Fibroblast of skin of right biceps (primary cell): ENCODE data around the gene PKIB.

Source experiments
- DNase-seq: peaks from one replicate; pipeline ENCODE4 v3.0.0-alpha.2; 2013

PKIB gene

GRCh38 chr6:122749451-122750050 is 139.3 kb downstream of the PKIB start:
- no peak for DNase-seq

GRCh38 chr6:122751326-122751725 is 141.1 kb downstream of the PKIB start:
- DNase-seq = no peak

- DNase-seq = no peak
Observed at GRCh38 chr6:122752459-122752858, 142.3 kb downstream of the PKIB start.

- no peak for DNase-seq
Observed at GRCh38 chr6:122753000-122753687, 142.9 kb downstream of the PKIB start.

GRCh38 chr6:122753688-122754056 is 143.5 kb downstream of the PKIB start:
- no peak for DNase-seq

GRCh38 chr6:122754191-122754731 is 144.1 kb downstream of the PKIB start:
- no peak for DNase-seq

GRCh38 chr6:122755901-122756300 is 145.7 kb downstream of the PKIB start:
- DNase-seq = no peak

- no peak for DNase-seq
Observed at GRCh38 chr6:122758927-122759334, 148.7 kb downstream of the PKIB start.

GRCh38 chr6:122760330-122760729 is 150.1 kb downstream of the PKIB start:
- no peak for DNase-seq

- no peak for DNase-seq
Observed at GRCh38 chr6:122766256-122766655, 156.1 kb downstream of the PKIB start.

- DNase-seq = no peak
Observed at GRCh38 chr6:122770835-122771601, 160.8 kb downstream of the PKIB start.

GRCh38 chr6:122772724-122773415 is 162.7 kb downstream of the PKIB start:
- DNase-seq = no peak
